NCI-H2196 (cell line): ENCODE results near the gene PSME2.

Source experiments
- DNase-seq: peaks from one replicate; lab custom pipeline; 2025; ENCODE audit not compliant: unreplicated experiment; lab: John Stamatoyannopoulos, UW

PSME2 gene

DNA sequence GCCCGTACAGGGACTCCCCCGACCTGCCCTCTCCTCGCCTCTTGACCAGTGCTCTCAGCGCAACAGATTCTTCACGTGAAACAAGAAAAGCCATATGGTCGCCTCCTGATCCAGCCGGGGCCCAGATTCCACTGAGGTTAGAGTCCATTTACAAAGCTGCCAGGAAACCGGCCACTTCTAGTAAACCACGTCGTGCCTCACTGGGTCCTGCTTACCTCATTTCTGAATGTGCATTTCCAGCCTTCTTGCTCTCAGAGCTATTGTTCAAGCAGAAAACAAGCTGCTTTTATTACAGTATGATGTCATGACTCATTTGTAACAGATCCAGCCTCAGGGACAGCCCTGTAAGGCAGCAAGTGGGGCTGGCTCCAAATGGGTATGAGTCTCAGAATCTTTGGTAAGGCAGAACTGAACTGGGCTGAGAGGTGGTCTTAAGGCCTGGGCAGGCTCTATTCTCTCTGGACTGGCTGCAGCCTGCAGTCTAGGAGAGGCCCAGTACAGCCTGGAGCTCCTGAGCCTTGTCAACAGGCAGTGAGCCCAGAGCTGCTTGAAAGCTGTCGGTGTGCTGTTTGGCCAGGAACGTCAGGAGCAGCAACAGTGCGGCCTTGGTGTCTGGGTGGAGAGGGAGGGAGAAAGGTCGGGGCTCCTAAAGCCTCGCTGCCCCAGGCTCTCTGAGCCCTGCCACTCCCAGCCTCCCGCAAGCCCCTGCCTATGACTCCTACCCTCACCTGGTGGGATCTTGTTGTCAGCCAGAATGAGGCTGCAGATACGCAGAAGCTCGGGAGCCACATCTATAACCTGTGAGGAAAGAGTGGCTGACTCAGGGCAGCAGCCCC, 33.8 kb upstream of the PSME2 start:
- peak; percentile 71 for DNase-seq

DNA sequence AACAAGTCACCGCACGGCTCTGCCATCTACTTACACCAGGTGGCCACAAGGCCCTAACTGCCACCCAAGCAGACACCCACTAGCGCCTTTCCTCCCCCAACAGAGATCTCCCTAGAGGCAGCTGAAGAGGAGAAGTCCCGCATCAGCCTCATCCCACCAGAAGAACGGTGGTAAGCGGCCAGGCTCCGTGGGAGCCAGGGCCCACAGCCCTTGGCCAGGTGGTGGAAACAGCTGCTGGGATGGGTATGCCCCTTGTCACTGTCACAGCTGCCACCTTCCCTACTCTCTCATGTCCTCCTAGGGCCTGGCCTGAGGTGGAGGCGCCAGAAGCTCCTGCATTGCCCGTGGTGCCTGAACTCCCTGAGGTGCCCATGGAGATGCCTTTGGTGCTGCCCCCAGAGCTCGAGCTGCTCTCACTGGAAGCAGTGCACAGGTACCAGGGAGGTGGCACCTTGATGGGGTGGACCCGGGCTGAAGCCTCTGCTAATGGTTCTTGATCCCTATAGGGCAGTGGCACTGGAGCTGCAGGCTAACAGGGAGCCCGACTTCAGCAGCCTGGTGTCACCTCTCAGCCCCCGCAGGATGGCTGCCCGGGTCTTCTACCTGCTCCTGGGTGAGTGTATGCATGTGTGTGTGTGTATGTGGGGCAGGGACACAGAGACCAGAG, 33.0 kb upstream of the PSME2 start:
- no peak for DNase-seq

DNA sequence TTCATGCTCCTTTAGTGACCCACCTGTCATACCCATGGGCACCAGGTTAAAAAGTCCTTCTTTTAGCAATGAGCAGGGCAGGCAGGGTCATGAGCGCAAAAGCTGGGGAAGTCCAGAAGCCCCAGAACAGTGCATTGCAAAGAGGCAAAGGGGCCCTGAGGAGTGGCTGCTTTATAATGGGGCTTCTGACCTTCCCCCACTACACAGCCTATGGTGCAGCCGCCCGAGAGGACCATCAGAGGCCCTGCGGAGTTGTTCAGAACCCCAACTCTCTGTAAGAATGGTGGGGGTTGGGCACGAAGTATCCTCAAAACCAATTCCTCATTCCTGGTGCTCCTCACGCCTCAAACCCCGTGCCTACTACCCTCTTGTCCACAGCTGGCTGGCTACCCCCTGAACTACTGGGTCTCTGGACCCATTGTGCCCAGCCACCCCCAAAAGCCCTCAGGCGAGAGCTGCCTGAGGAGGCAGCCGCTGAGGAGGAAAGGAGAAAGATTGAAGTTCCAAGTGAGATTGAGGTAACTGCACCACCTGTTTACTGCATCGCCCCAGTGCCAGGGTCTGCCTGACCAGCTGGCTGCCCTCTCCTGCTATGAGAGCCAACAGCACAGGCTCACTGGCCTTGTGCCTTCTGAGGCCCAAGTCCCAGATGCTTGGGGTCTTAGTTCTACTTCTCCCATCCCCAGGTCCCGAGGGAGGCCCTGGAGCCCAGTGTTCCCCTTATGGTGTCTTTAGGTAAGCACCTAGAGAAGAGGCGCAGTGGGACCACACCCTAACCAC, 32.2 kb upstream of the PSME2 start:
- no peak for DNase-seq

- no peak for DNase-seq
Measured at GRCh38 chr14:24177891-24178290, 31.5 kb upstream of the PSME2 start.

DNA sequence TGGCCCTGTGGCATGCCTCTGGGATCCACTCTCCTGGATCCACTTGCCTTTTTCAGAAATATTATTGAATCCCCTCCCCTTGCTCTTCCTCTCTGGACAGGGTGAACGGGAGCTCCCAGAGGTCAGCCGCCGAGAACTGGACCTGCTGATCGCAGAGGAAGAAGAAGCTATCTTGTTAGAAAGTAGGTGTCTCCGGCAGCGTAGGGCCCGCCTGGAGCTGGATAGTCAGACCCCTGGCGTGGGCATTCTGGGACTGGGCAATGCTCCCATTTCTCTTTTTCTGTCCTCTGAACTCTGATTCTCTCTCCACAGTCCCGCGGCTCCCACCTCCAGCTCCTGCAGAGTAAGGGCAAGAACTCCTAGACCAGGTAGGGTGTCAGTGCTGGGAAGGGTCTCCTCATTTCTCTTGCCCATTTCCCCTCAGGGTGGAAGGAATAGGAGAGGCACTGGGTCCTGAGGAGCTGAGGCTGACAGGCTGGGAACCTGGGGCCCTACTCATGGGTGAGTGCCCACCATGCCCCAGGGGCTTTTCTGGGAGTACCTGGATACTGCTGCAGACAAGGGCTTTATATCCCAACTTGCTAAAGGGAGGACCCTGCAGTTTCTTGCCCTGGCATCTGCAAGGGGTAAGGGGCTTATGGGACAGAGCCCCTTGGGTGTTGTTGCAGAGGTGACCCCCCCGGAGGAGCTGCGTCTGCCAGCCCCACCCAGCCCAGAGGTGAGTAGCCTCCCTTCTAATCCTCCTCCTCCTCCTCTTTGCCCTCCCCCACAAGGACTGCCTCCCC, 30.8 kb upstream of the PSME2 start:
- no peak for DNase-seq

DNA sequence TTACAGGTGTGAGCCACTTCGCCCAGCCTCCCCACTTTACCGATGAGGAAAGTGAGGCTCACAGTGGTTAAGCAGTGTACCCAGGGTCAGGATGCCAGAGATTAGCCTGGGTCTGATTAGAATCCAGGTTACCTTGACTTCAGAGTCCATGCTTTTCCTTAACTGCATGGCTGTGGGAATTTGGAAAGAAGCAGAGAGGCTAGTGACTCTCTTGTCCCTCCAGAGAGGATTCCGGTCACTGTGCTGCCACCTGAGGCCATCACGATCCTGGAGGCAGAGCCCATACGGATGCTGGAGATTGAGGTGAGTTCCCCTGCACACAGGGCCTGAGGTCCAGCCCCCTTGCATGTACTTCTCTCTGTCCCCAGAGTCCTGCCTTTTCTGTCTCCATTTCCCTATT, 30.2 kb upstream of the PSME2 start:
- no peak for DNase-seq

DNA sequence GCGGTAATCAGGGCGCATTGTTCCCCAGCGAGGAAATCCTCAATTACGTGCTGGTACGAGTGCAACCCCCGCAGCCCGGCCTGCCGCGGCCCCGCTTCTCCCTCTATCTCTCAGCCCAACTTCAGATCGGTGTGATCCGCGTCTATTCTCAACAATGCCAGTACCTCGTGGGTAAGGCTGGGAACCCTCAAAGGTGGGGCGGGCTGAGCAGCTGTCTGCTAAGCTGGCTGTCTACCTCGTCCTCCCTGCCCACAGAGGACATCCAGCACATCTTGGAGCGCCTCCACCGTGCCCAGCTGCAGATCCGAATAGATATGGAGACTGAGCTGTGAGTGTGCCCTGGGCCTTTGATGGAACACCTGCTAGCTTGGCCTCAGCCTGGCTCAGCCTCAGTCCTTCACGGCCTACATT, 26.5 kb upstream of the PSME2 start:
- no peak for DNase-seq

- DNase-seq, result no peak
Measured at GRCh38 chr14:24172261-24172860, 26.0 kb upstream of the PSME2 start.

DNA sequence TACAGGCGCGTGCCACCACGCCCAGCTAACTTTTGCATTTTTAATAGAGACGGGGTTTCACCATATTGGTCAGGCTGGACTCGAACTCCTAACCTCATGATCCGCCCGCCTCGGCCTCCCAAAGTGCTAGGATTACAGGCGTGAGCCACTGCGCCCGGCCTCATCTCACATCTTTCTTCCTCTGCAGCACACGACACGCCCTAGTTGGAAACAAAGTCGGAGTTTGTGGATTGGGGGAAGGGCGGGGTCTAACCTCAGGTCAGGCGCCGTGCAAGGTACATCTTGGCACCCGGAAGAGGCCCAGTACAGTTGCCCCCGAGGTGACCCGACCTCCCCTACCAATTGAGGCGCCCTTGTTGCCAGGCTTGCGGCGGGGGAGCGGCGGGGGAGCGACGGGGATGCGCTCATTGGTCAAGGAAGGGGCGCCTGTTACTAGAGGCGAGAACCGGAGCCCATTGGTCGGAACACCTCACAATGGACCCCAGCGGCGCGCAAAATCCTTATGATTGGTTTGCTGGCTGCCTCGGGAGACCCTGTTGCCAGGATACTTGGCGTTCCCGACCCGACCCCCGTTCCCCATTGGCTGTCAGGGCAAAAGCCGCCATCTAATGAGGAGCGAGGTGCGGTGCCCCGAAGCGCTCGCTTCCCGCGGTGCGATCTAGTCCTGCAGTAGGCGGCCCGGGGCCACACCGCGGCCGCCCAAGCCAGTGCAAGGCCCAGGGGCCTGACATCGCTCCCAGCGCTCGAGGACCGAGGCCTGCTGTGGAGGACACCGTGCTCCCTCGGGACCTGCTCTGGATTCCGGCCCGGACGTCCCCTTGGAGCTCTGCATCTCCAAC, 25.2 kb upstream of the PSME2 start, which contains the start of gene REC8:
Gene REC8, plus strand, starts transcription at position 659 of the 839 bp plus-strand sequence. CDS start 473 bp downstream, outside the sequence.
- no peak for DNase-seq

DNA sequence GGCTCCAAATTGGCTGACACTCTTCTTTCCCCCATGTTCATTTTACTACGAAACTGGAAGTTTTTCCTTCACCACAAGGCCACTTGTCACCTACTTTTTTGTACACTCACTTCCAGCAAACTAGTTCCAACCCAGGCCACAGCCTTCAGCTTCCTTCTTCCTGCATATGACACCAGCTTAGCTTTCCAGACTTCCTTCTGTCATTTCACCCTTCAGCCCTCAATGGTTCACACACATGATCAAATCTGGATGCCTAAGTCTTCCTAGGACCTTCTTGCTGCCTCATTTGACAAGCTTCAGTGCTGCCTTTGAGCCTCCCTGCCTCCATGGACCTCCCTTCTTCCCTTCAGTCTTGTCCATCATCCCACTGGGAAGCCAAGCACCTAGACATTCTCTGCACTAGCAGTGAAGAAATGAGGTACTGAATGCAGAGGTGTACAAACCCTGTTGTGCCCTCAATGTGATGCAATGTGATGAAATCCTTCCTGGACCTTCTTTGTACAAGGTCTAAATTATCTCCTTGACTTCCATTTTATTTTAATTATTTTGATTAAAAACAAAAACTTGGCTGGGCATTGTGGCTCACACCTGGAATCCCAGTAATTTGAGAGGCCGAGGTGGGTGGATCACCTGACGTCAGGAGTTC, 21.2 kb upstream of the PSME2 start:
- no peak for DNase-seq

DNA sequence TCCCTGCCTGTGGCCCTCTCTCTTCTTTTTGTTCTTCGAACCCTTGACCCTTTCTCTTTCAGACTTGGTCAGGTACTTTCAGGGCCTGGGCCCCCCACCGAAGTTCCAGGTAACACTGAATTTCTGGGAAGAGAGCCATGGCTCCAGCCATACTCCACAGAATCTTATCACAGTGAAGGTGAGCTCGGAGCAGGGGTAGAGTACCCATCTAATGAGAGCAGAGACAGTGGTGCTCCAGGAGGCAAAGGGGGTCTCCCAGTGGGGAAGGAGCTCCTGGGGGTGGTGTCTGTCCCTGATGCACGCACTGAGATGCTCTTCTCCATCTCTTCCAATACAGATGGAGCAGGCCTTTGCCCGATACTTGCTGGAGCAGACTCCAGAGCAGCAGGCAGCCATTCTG, 19.4 kb upstream of the PSME2 start:
- DNase-seq, result no peak

- no peak for DNase-seq
Measured at GRCh38 chr14:24164518-24164991, 18.1 kb upstream of the PSME2 start.

- DNase-seq, result no peak
Measured at GRCh38 chr14:24162093-24162492, 15.7 kb upstream of the PSME2 start.

GRCh38 chr14:24160850-24161804, 14.7 kb upstream of the PSME2 start, which contains the start of gene IRF9:
IRF9 (plus strand) TSS chr14:24161265; CDS start chr14:24162145, 880 bp downstream.
- peak; percentile 99 for DNase-seq

GRCh38 chr14:24160499-24160849, 14.1 kb upstream of the PSME2 start:
- no peak for DNase-seq

GRCh38 chr14:24159777-24160498, 13.5 kb upstream of the PSME2 start:
- no peak for DNase-seq

DNA sequence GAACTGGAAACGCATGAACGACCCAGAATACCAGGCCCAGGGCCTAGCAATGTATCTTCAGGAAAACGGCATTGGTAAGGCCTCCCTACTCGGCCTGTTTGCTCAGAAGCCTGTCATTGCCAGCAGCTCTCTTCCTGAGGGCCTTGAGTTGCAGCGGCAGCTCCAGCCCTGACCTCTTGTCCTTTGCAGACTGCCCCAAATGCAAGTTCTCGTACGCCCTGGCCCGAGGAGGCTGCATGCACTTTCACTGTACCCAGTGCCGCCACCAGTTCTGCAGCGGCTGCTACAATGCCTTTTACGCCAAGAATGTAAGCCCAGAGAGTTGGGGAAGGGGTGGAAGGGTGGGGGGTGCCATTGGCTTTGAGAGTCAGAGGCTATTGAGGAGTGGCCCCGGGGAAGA, 10.9 kb upstream of the PSME2 start:
- no peak for DNase-seq
